ENCODE measurements around the gene ADCY3.

Gene ADCY3

GRCh38 chr2:24947561-24948157 is 27.6 kb upstream of the ADCY3 start:
- 95% methylated on average over 3 of the region's 3 CpGs for WGBS
- H3K9me3 ChIP-seq (ENCODE audit: insufficient read depth, low read depth, low read length): no peaks in the 10 kb centered on the region
- H3K4me3 ChIP-seq (ENCODE audit: low read length): no peak overlapping the region
- no peak overlapping the region for H3K27ac ChIP-seq (ENCODE audit: low read depth, low read length)
- H3K36me3 ChIP-seq (ENCODE audit: insufficient read depth, low read length): peaks cover 51% of the 10 kb centered on the region
- no peaks in the 10 kb centered on the region for H3K4me1 ChIP-seq (ENCODE audit: insufficient read depth, low read length)
- H3K9ac ChIP-seq (ENCODE audit: low read depth, low read length): no peak overlapping the region
- no peaks in the 10 kb centered on the region for H3K27me3 ChIP-seq (ENCODE audit: insufficient read depth, low read length)

GRCh38 chr2:24945907-24946306 is 25.9 kb upstream of the ADCY3 start:
- H3K4me1 ChIP-seq (ENCODE audit: insufficient read depth, low read length): no peaks in the 10 kb centered on the region
- H3K27ac ChIP-seq (ENCODE audit: low read depth, low read length): no peak overlapping the region
- peaks cover 37% of the 10 kb centered on the region for H3K36me3 ChIP-seq (ENCODE audit: insufficient read depth, low read length)
- no peaks in the 10 kb centered on the region for H3K9me3 ChIP-seq (ENCODE audit: insufficient read depth, low read depth, low read length)
- H3K27me3 ChIP-seq (ENCODE audit: insufficient read depth, low read length): no peaks in the 10 kb centered on the region
- 96% methylated on average over 2 of the region's 4 CpGs for WGBS
- H3K4me3 ChIP-seq (ENCODE audit: low read length): no peak overlapping the region
- no peak overlapping the region for H3K9ac ChIP-seq (ENCODE audit: low read depth, low read length)

GRCh38 chr2:24943427-24944053 is 23.5 kb upstream of the ADCY3 start:
- Histone ChIP-seq H3K4me1 (ENCODE audit: insufficient read depth, low read length) (no peaks in the 10 kb centered on the region), H3K4me3 (ENCODE audit: low read length) (no peak overlapping the region), H3K27ac (ENCODE audit: low read depth, low read length) (no peak overlapping the region), H3K9me3 (ENCODE audit: insufficient read depth, low read depth, low read length) (no peaks in the 10 kb centered on the region), H3K36me3 (ENCODE audit: insufficient read depth, low read length) (peaks cover 27% of the 10 kb centered on the region), H3K27me3 (ENCODE audit: insufficient read depth, low read length) (no peaks in the 10 kb centered on the region), H3K9ac (ENCODE audit: low read depth, low read length) (no peak overlapping the region)
- 92% methylated on average over 7 of the region's 7 CpGs for WGBS

GRCh38 chr2:24939353-24939752 is 19.3 kb upstream of the ADCY3 start:
- Histone ChIP-seq H3K9ac (ENCODE audit: low read depth, low read length) (no peak overlapping the region), H3K27me3 (ENCODE audit: insufficient read depth, low read length) (no peaks in the 10 kb centered on the region), H3K9me3 (ENCODE audit: insufficient read depth, low read depth, low read length) (no peaks in the 10 kb centered on the region), H3K4me1 (ENCODE audit: insufficient read depth, low read length) (no peaks in the 10 kb centered on the region), H3K27ac (ENCODE audit: low read depth, low read length) (no peak overlapping the region), H3K36me3 (ENCODE audit: insufficient read depth, low read length) (no peaks in the 10 kb centered on the region), H3K4me3 (ENCODE audit: low read length) (no peak overlapping the region)
- whole genome bisulfite sequencing: 91% methylated on average over 5 of the region's 6 CpGs

- Histone ChIP-seq H3K9me3 (ENCODE audit: insufficient read depth, low read depth, low read length) (no peaks in the 10 kb centered on the region), H3K4me1 (ENCODE audit: insufficient read depth, low read length) (no peaks in the 10 kb centered on the region), H3K9ac (ENCODE audit: low read depth, low read length) (no peak overlapping the region), H3K4me3 (ENCODE audit: low read length) (no peak overlapping the region), H3K27me3 (ENCODE audit: insufficient read depth, low read length) (no peaks in the 10 kb centered on the region), H3K27ac (ENCODE audit: low read depth, low read length) (no peak overlapping the region), H3K36me3 (ENCODE audit: insufficient read depth, low read length) (no peaks in the 10 kb centered on the region)
- WGBS: 84% methylated on average over 2 of the region's 2 CpGs
These were observed 17.2 kb upstream of the ADCY3 start for GRCh38 chr2:24937236-24937635.

GRCh38 chr2:24935145-24935544 is 15.1 kb upstream of the ADCY3 start:
- no peak overlapping the region for H3K27ac ChIP-seq (ENCODE audit: low read depth, low read length)
- no peak overlapping the region for H3K4me3 ChIP-seq (ENCODE audit: low read length)
- no peaks in the 10 kb centered on the region for H3K9me3 ChIP-seq (ENCODE audit: insufficient read depth, low read depth, low read length)
- H3K4me1 ChIP-seq (ENCODE audit: insufficient read depth, low read length): no peaks in the 10 kb centered on the region
- H3K27me3 ChIP-seq (ENCODE audit: insufficient read depth, low read length): no peaks in the 10 kb centered on the region
- WGBS: 91% methylated on average over 5 of the region's 5 CpGs
- H3K9ac ChIP-seq (ENCODE audit: low read depth, low read length): no peak overlapping the region
- no peaks in the 10 kb centered on the region for H3K36me3 ChIP-seq (ENCODE audit: insufficient read depth, low read length)

- Histone ChIP-seq H3K27me3 (ENCODE audit: insufficient read depth, low read length) (no peaks in the 10 kb centered on the region), H3K4me3 (ENCODE audit: low read length) (no peak overlapping the region), H3K9ac (ENCODE audit: low read depth, low read length) (no peak overlapping the region), H3K9me3 (ENCODE audit: insufficient read depth, low read depth, low read length) (no peaks in the 10 kb centered on the region), H3K4me1 (ENCODE audit: insufficient read depth, low read length) (no peaks in the 10 kb centered on the region), H3K36me3 (ENCODE audit: insufficient read depth, low read length) (no peaks in the 10 kb centered on the region), H3K27ac (ENCODE audit: low read depth, low read length) (no peak overlapping the region)
- WGBS: 86% methylated on average over 5 of the region's 5 CpGs
These were observed 12.7 kb upstream of the ADCY3 start for GRCh38 chr2:24932715-24933114.

- Histone ChIP-seq H3K27me3 (ENCODE audit: insufficient read depth, low read length) (peaks cover 3% of the 10 kb centered on the region; the same call in 1 of the 2 replicates), H3K27ac (ENCODE audit: low read depth, low read length) (no peak overlapping the region), H3K9me3 (ENCODE audit: insufficient read depth, low read depth, low read length) (no peaks in the 10 kb centered on the region), H3K4me1 (ENCODE audit: insufficient read depth, low read length) (peaks cover 9% of the 10 kb centered on the region), H3K36me3 (ENCODE audit: insufficient read depth, low read length) (no peaks in the 10 kb centered on the region), H3K4me3 (ENCODE audit: low read length) (no peak overlapping the region), H3K9ac (ENCODE audit: low read depth, low read length) (no peak overlapping the region)
- WGBS: 60% methylated on average over 6 of the region's 6 CpGs
These were observed 10.7 kb upstream of the ADCY3 start for GRCh38 chr2:24930768-24931167.

GRCh38 chr2:24929230-24929629 is 9.2 kb upstream of the ADCY3 start:
- Histone ChIP-seq H3K36me3 (ENCODE audit: insufficient read depth, low read length) (no peaks in the 10 kb centered on the region), H3K27me3 (ENCODE audit: insufficient read depth, low read length) (peaks cover 3% of the 10 kb centered on the region; the same call in 1 of the 2 replicates), H3K4me1 (ENCODE audit: insufficient read depth, low read length) (peaks cover 9% of the 10 kb centered on the region), H3K9me3 (ENCODE audit: insufficient read depth, low read depth, low read length) (no peaks in the 10 kb centered on the region), H3K27ac (ENCODE audit: low read depth, low read length) (no peak overlapping the region), H3K9ac (ENCODE audit: low read depth, low read length) (no peak overlapping the region), H3K4me3 (ENCODE audit: low read length) (no peak overlapping the region)
- 100% methylated on average over 3 of the region's 3 CpGs for WGBS

GRCh38 chr2:24928036-24928435 is 8.0 kb upstream of the ADCY3 start:
- no peak overlapping the region for H3K9ac ChIP-seq (ENCODE audit: low read depth, low read length)
- no peak overlapping the region for H3K4me3 ChIP-seq (ENCODE audit: low read length)
- H3K36me3 ChIP-seq (ENCODE audit: insufficient read depth, low read length): no peaks in the 10 kb centered on the region
- peaks cover 3% of the 10 kb centered on the region; the same call in 1 of the 2 replicates for H3K27me3 ChIP-seq (ENCODE audit: insufficient read depth, low read length)
- peaks cover 9% of the 10 kb centered on the region for H3K4me1 ChIP-seq (ENCODE audit: insufficient read depth, low read length)
- no peaks in the 10 kb centered on the region for H3K9me3 ChIP-seq (ENCODE audit: insufficient read depth, low read depth, low read length)
- no peak overlapping the region for H3K27ac ChIP-seq (ENCODE audit: low read depth, low read length)

- peak overlapping the region; percentile 32; the same call in 1 of the 2 replicates for H3K9ac ChIP-seq (ENCODE audit: low read depth, low read length)
These were observed 6.7 kb upstream of the ADCY3 start for GRCh38 chr2:24926602-24927252.

More at GRCh38 chr2:24926602-24927252, 6.7 kb upstream of the ADCY3 start:
- H3K4me1 ChIP-seq (ENCODE audit: insufficient read depth, low read length): peaks cover 9% of the 10 kb centered on the region
- H3K9me3 ChIP-seq (ENCODE audit: insufficient read depth, low read depth, low read length): no peaks in the 10 kb centered on the region
- no peak overlapping the region for H3K27ac ChIP-seq (ENCODE audit: low read depth, low read length)
- 63% methylated on average over 33 of the region's 33 CpGs for WGBS
- H3K4me3 ChIP-seq (ENCODE audit: low read length): peak overlapping the region; percentile 17; the same call in 1 of the 2 replicates
- peaks cover 3% of the 10 kb centered on the region; the same call in 1 of the 2 replicates for H3K27me3 ChIP-seq (ENCODE audit: insufficient read depth, low read length)
- H3K36me3 ChIP-seq (ENCODE audit: insufficient read depth, low read length): no peaks in the 10 kb centered on the region

Data from HUES64 (cell line).